ENCODE results near the gene SLC22A8. TPM values are rescaled to one million over a fixed set of nuclear protein-coding genes. Genes with fewer than 3 reads are reported as not detected.

Gene SLC22A8
- total and polyA plus RNA-seq, 5 donors from 2014 or later = not detected

GRCh38 chr11:62962391-62962790 is 53.2 kb downstream of the SLC22A8 start:
- H3K4me3 ChIP-seq (ENCODE audit: low read depth, low read length) = no peak overlapping the region
- no peaks in the 10 kb centered on the region for H3K9me3 ChIP-seq (ENCODE audit: control insufficient read depth in 2 of 2, low read length in 2 of 2)
- ATAC-seq (ENCODE audit: low read depth in 2 of 2) (no peak), DNase-seq (no peak)
- H3K36me3 ChIP-seq (ENCODE audit: control insufficient read depth, insufficient read depth, low read length) = no peaks in the 10 kb centered on the region
- Mint-ChIP-seq H3K27me3 (peaks cover 20% of the 10 kb centered on the region), H3K27ac (no peak overlapping the region), H3K9me3 (peaks cover 0 to 2% (median 0%) of the 10 kb centered on the region in 7 donors), H3K36me3 (no peaks in the 10 kb centered on the region), H3K4me1 (no peaks in the 10 kb centered on the region), H3K4me3 (no peak overlapping the region)
- H3K27ac ChIP-seq (ENCODE audit: insufficient read depth, low read length, poor library complexity, severe bottlenecking) = no peak overlapping the region
- peaks cover 11% of the 10 kb centered on the region for H3K27me3 ChIP-seq (ENCODE audit: control insufficient read depth, insufficient read depth, low read length)
- H3K4me1 ChIP-seq (ENCODE audit: control insufficient read depth, insufficient read depth, low read length, poor library complexity, severe bottlenecking) = no peaks in the 10 kb centered on the region

- DNase-seq (no peak), ATAC-seq (ENCODE audit: low read depth in 2 of 2) (no peak)
- Histone ChIP-seq H3K4me3 (ENCODE audit: low read depth, low read length) (no peak overlapping the region), H3K27me3 (ENCODE audit: control insufficient read depth, insufficient read depth, low read length) (peaks cover 6% of the 10 kb centered on the region), H3K27ac (ENCODE audit: insufficient read depth, low read length, poor library complexity, severe bottlenecking) (no peak overlapping the region), H3K4me1 (ENCODE audit: control insufficient read depth, insufficient read depth, low read length, poor library complexity, severe bottlenecking) (no peaks in the 10 kb centered on the region), H3K36me3 (ENCODE audit: control insufficient read depth, insufficient read depth, low read length) (no peaks in the 10 kb centered on the region), H3K9me3 (ENCODE audit: control insufficient read depth in 2 of 2, low read length in 2 of 2) (no peaks in the 10 kb centered on the region)
- no peak overlapping the region for H3K4me3 Mint-ChIP-seq
- H3K27ac Mint-ChIP-seq = no peak overlapping the region
- H3K27me3 Mint-ChIP-seq = peaks cover 9% of the 10 kb centered on the region
- H3K9me3 Mint-ChIP-seq = no peaks in the 10 kb centered on the region
- H3K4me1 Mint-ChIP-seq = no peaks in the 10 kb centered on the region
- no peaks in the 10 kb centered on the region for H3K36me3 Mint-ChIP-seq
Measured at GRCh38 chr11:62961017-62961570, 54.5 kb downstream of the SLC22A8 start.

- H3K27me3 ChIP-seq (ENCODE audit: control insufficient read depth, insufficient read depth, low read length) = no peaks in the 10 kb centered on the region
- no peak overlapping the region for H3K4me3 ChIP-seq (ENCODE audit: low read depth, low read length)
- H3K27ac Mint-ChIP-seq = no peak overlapping the region
- H3K9me3 ChIP-seq (ENCODE audit: control insufficient read depth in 2 of 2, low read length in 2 of 2) = no peaks in the 10 kb centered on the region
- no peaks in the 10 kb centered on the region for H3K4me1 ChIP-seq (ENCODE audit: control insufficient read depth, insufficient read depth, low read length, poor library complexity, severe bottlenecking)
- H3K36me3 Mint-ChIP-seq = no peaks in the 10 kb centered on the region
- no peaks in the 10 kb centered on the region for H3K36me3 ChIP-seq (ENCODE audit: control insufficient read depth, insufficient read depth, low read length)
- no peak for DNase-seq
- H3K27me3 Mint-ChIP-seq = peaks cover 7% of the 10 kb centered on the region
- H3K4me3 Mint-ChIP-seq = no peak overlapping the region
- no peak overlapping the region for H3K27ac ChIP-seq (ENCODE audit: insufficient read depth, low read length, poor library complexity, severe bottlenecking)
- no peaks in the 10 kb centered on the region for H3K9me3 Mint-ChIP-seq
- no peak for ATAC-seq (ENCODE audit: low read depth in 2 of 2)
- H3K4me1 Mint-ChIP-seq = no peaks in the 10 kb centered on the region
Measured at GRCh38 chr11:62959422-62959980, 56.1 kb downstream of the SLC22A8 start.

- peaks cover 10% of the 10 kb centered on the region for H3K27me3 Mint-ChIP-seq
- H3K27me3 ChIP-seq (ENCODE audit: control insufficient read depth, insufficient read depth, low read length) = no peaks in the 10 kb centered on the region
- no peak overlapping the region for H3K27ac ChIP-seq (ENCODE audit: insufficient read depth, low read length, poor library complexity, severe bottlenecking)
- ATAC-seq (ENCODE audit: low read depth in 2 of 2) (no peak), DNase-seq (no peak)
- no peaks in the 10 kb centered on the region for H3K4me1 ChIP-seq (ENCODE audit: control insufficient read depth, insufficient read depth, low read length, poor library complexity, severe bottlenecking)
- H3K4me1 Mint-ChIP-seq = no peaks in the 10 kb centered on the region
- no peak overlapping the region for H3K4me3 ChIP-seq (ENCODE audit: low read depth, low read length)
- H3K9me3 Mint-ChIP-seq = no peaks in the 10 kb centered on the region
- no peak overlapping the region for H3K4me3 Mint-ChIP-seq
- H3K36me3 Mint-ChIP-seq = no peaks in the 10 kb centered on the region
- no peak overlapping the region for H3K27ac Mint-ChIP-seq
- H3K36me3 ChIP-seq (ENCODE audit: control insufficient read depth, insufficient read depth, low read length) = no peaks in the 10 kb centered on the region
- H3K9me3 ChIP-seq (ENCODE audit: control insufficient read depth in 2 of 2, low read length in 2 of 2) = no peaks in the 10 kb centered on the region
Measured at GRCh38 chr11:62958547-62959421, 56.9 kb downstream of the SLC22A8 start.

- Histone ChIP-seq H3K27me3 (ENCODE audit: control insufficient read depth, insufficient read depth, low read length) (no peaks in the 10 kb centered on the region), H3K4me1 (ENCODE audit: control insufficient read depth, insufficient read depth, low read length, poor library complexity, severe bottlenecking) (no peaks in the 10 kb centered on the region), H3K36me3 (ENCODE audit: control insufficient read depth, insufficient read depth, low read length) (no peaks in the 10 kb centered on the region), H3K9me3 (ENCODE audit: control insufficient read depth in 2 of 2, low read length in 2 of 2) (no peaks in the 10 kb centered on the region), H3K4me3 (ENCODE audit: low read depth, low read length) (no peak overlapping the region), H3K27ac (ENCODE audit: insufficient read depth, low read length, poor library complexity, severe bottlenecking) (no peak overlapping the region)
- Mint-ChIP-seq H3K4me1 (no peaks in the 10 kb centered on the region), H3K36me3 (no peaks in the 10 kb centered on the region), H3K4me3 (no peak overlapping the region), H3K27me3 (peaks cover 12% of the 10 kb centered on the region), H3K9me3 (no peaks in the 10 kb centered on the region), H3K27ac (no peak overlapping the region)
- DNase-seq = no peak
- no peak for ATAC-seq (ENCODE audit: low read depth in 2 of 2)
Measured at GRCh38 chr11:62957147-62957546, 58.5 kb downstream of the SLC22A8 start.

- DNase-seq (no peak), ATAC-seq (ENCODE audit: low read depth in 2 of 2) (no peak)
- Mint-ChIP-seq H3K36me3 (no peaks in the 10 kb centered on the region), H3K27ac (no peak overlapping the region), H3K4me1 (no peaks in the 10 kb centered on the region), H3K9me3 (no peaks in the 10 kb centered on the region), H3K27me3 (peaks cover 20% of the 10 kb centered on the region), H3K4me3 (no peak overlapping the region)
- Histone ChIP-seq H3K9me3 (ENCODE audit: control insufficient read depth in 2 of 2, low read length in 2 of 2) (no peaks in the 10 kb centered on the region), H3K27ac (ENCODE audit: insufficient read depth, low read length, poor library complexity, severe bottlenecking) (no peak overlapping the region), H3K4me3 (ENCODE audit: low read depth, low read length) (no peak overlapping the region), H3K36me3 (ENCODE audit: control insufficient read depth, insufficient read depth, low read length) (no peaks in the 10 kb centered on the region), H3K4me1 (ENCODE audit: control insufficient read depth, insufficient read depth, low read length, poor library complexity, severe bottlenecking) (no peaks in the 10 kb centered on the region), H3K27me3 (ENCODE audit: control insufficient read depth, insufficient read depth, low read length) (no peaks in the 10 kb centered on the region)
Measured at GRCh38 chr11:62954478-62954877, 61.2 kb downstream of the SLC22A8 start.

- Histone ChIP-seq H3K4me3 (ENCODE audit: low read depth, low read length) (no peak overlapping the region), H3K27ac (ENCODE audit: insufficient read depth, low read length, poor library complexity, severe bottlenecking) (no peak overlapping the region), H3K27me3 (ENCODE audit: control insufficient read depth, insufficient read depth, low read length) (no peaks in the 10 kb centered on the region), H3K9me3 (ENCODE audit: control insufficient read depth in 2 of 2, low read length in 2 of 2) (no peaks in the 10 kb centered on the region), H3K36me3 (ENCODE audit: control insufficient read depth, insufficient read depth, low read length) (no peaks in the 10 kb centered on the region), H3K4me1 (ENCODE audit: control insufficient read depth, insufficient read depth, low read length, poor library complexity, severe bottlenecking) (no peaks in the 10 kb centered on the region)
- H3K9me3 Mint-ChIP-seq = no peaks in the 10 kb centered on the region
- DNase-seq (no peak), ATAC-seq (ENCODE audit: low read depth in 2 of 2) (no peak)
- no peaks in the 10 kb centered on the region for H3K4me1 Mint-ChIP-seq
- H3K4me3 Mint-ChIP-seq = no peak overlapping the region
- no peaks in the 10 kb centered on the region for H3K36me3 Mint-ChIP-seq
- H3K27ac Mint-ChIP-seq = no peak overlapping the region
- H3K27me3 Mint-ChIP-seq = peaks cover 20% of the 10 kb centered on the region
Measured at GRCh38 chr11:62953811-62954210, 61.8 kb downstream of the SLC22A8 start.
